K562 (cell line): ENCODE data around the gene G6PD. TPM values are rescaled to one million over a fixed set of nuclear protein-coding genes. Genes with fewer than 3 reads are reported as not detected.
A peak's percentile ranks its signal among the peaks of the same experiment; 100 is the strongest.

Source experiments
- ARID4B ChIP-seq: sonication (generic); formaldehyde crosslinking; IDR thresholded peaks from 2 replicates; pipeline ENCODE4 v1.8.0; 2022; ENCODE audit warnings: mild to moderate bottlenecking, missing genetic modification reagents
- ATF7 ChIP-seq: fragments of 450-650 bp; IDR thresholded peaks from 2 replicates; pipeline ENCODE4 v1.7.1; 2014; ENCODE audit warnings: mild to moderate bottlenecking, moderate library complexity
- CBFA2T2 ChIP-seq: fragments of 450-650 bp; conservative IDR thresholded peaks from 2 replicates; pipeline ENCODE4 v1.6.1; 2017; ENCODE audit warnings: mild to moderate bottlenecking
- FOS ChIP-seq: IDR thresholded peaks from 3 replicates; pipeline ENCODE4 v1.6.1; 2011; ENCODE audit not compliant: insufficient read length; ENCODE audit errors: extremely low read depth
- FOXA3 ChIP-seq, 2 experiments: fragments of 450-650 bp in 1 of 2; sonication (generic) in 1 of 2; formaldehyde crosslinking; IDR thresholded peaks in 1 of 2; conservative IDR thresholded peaks in 1 of 2; 2 replicates each; pipeline versions ENCODE4 v1.4.0 to v1.8.0; 2020 to 2022; ENCODE audit warnings: mild to moderate bottlenecking in 2 of 2, missing genetic modification reagents in 1 of 2
- HDAC8 ChIP-seq: fragments of 450-650 bp; IDR thresholded peaks from 2 replicates; pipeline ENCODE4 v1.6.1; 2016; ENCODE audit warnings: mild to moderate bottlenecking, missing genetic modification characterization, moderate library complexity, missing compliant biosample characterization
- HNRNPL ChIP-seq: fragments of 200-400 bp; formaldehyde crosslinking; IDR thresholded peaks from 2 replicates; pipeline ENCODE4 v1.6.1; 2017; ENCODE audit warnings: low read depth, mild to moderate bottlenecking, low read length
- IFI16 ChIP-seq: fragments of 250-450 bp; sonication (Bioruptor Pico); IDR thresholded peaks from 2 replicates; pipeline ENCODE4 v2.1.2; 2022; ENCODE audit warnings: mild to moderate bottlenecking, inconsistent platforms
- JUN ChIP-seq, 2 experiments: sonication (generic) in 1 of 2; formaldehyde crosslinking in 1 of 2; IDR thresholded peaks; 2 replicates each; pipeline versions ENCODE4 v1.6.1 to v1.8.0; 2012 to 2022; ENCODE audit warnings: borderline replicate concordance in 2 of 2, mild to moderate bottlenecking in 2 of 2, improper control_type of control experiment in 1 of 2, low read depth in 1 of 2, low read length in 1 of 2, missing genetic modification reagents in 1 of 2
- NR4A1 ChIP-seq, 2 experiments: fragments of 250-450 bp in 1 of 2; fragments of 450-650 bp in 1 of 2; sonication (Bioruptor Pico) in 1 of 2; IDR thresholded peaks; 2 replicates each; pipeline versions ENCODE4 v1.4.0 to v1.6.1; 2016 to 2020; ENCODE audit warnings: mild to moderate bottlenecking in 2 of 2, missing compliant biosample characterization in 1 of 2, missing genetic modification characterization in 1 of 2, moderate library complexity in 1 of 2
- PURB ChIP-seq: sonication (generic); formaldehyde crosslinking; IDR thresholded peaks from 2 replicates; pipeline ENCODE4 v1.9.0; 2021; ENCODE audit warnings: low read depth, mild to moderate bottlenecking, missing genetic modification reagents
- RNF2 ChIP-seq: sonication (generic); IDR thresholded peaks from 2 replicates; pipeline ENCODE4 v1.6.1; 2016
- SMC3 ChIP-seq: conservative IDR thresholded peaks from 2 replicates; pipeline ENCODE4 v1.6.1; 2011; ENCODE audit warnings: low read depth, low read length, improper control_type of control experiment; ENCODE audit not compliant: insufficient read depth
- SP1 ChIP-seq: sonication (generic); formaldehyde crosslinking; IDR thresholded peaks from 2 replicates; pipeline ENCODE4 v1.8.1; 2022; ENCODE audit warnings: mild to moderate bottlenecking, missing genetic modification reagents
- TAF15 ChIP-seq: fragments of 200-400 bp; formaldehyde crosslinking; IDR thresholded peaks from 2 replicates; pipeline ENCODE4 v1.6.1; 2017; ENCODE audit warnings: mild to moderate bottlenecking, low read depth, low read length, moderate library complexity
- TEAD1 ChIP-seq, 2 experiments: fragments of 450-650 bp in 1 of 2; sonication (generic) in 1 of 2; formaldehyde crosslinking; IDR thresholded peaks; 2 replicates each; pipeline versions ENCODE4 v1.4.0 to v1.8.0; 2020 to 2022; ENCODE audit warnings: mild to moderate bottlenecking in 2 of 2, missing genetic modification reagents in 1 of 2
- TEAD4 ChIP-seq, 2 experiments: sonication (generic) in 1 of 2; formaldehyde crosslinking in 1 of 2; IDR thresholded peaks; 2 replicates each; pipeline versions ENCODE4 v1.6.1 to v1.8.0; 2012 to 2022; ENCODE audit warnings: borderline replicate concordance in 1 of 2, inconsistent platforms in 1 of 2, low read length in 1 of 2, mild to moderate bottlenecking in 1 of 2, missing genetic modification reagents in 1 of 2
- TFAP4 ChIP-seq: sonication (generic); formaldehyde crosslinking; IDR thresholded peaks from 2 replicates; pipeline ENCODE4 v1.8.0; 2022; ENCODE audit warnings: missing genetic modification reagents, mild to moderate bottlenecking, moderate library complexity, borderline replicate concordance
- ZC3H8 ChIP-seq: fragments of 450-650 bp; IDR thresholded peaks from 2 replicates; pipeline ENCODE4 v1.6.1; 2017
- ZNF384 ChIP-seq: IDR thresholded peaks from 2 replicates; pipeline ENCODE4 v1.6.1; 2012; ENCODE audit warnings: low read depth, low read length, improper control_type of control experiment
- ZNF584 ChIP-seq: fragments of 200-800 bp; sonication (Bioruptor generic); IDR thresholded peaks from 2 replicates; pipeline ENCODE4 v1.6.1; 2016; ENCODE audit warnings: low read depth, mild to moderate bottlenecking, missing genetic modification characterization, missing compliant biosample characterization
- polyA plus RNA-seq, 8 experiments: library from polyadenylated mRNA; depleted of rRNA in 4 of 8; stranded (reverse) in 5 of 8; unstranded in 3 of 8; fragments of >200 nt; fragmentation: Nextera tagmentation in 2 of 8; fragmentation: Illumina TruSeq in 1 of 8; extraction: Ambion mirVana in 2 of 8; extraction: Trizol in 1 of 8; gene quantifications; 2 replicates each; pipeline versions ENCODE4 v1.2.1 to v1.2.3, GENCODE V29; 2011 to 2014; ENCODE audit warnings: inconsistent platforms in 1 of 8, missing spikeins in 1 of 8
- total RNA-seq, 7 experiments: library from RNA; depleted of rRNA in 6 of 7; stranded (reverse); fragments of >200 nt in 6 of 7; fragmentation: Illumina TruSeq in 2 of 7; extraction: Trizol in 2 of 7; gene quantifications; 2 replicates each; pipeline versions ENCODE4 v1.2.1 to v1.2.3, GENCODE V29; 2011 to 2021; ENCODE audit warnings: low replicate concordance in 1 of 7

The G6PD gene
- total and polyA plus RNA-seq, 9 of the 15 experiments (the other 6 are each of a cell fraction or from before 2014, with no cell fraction given), result 2.9 to 222 (median 66.4) TPM

DNA sequence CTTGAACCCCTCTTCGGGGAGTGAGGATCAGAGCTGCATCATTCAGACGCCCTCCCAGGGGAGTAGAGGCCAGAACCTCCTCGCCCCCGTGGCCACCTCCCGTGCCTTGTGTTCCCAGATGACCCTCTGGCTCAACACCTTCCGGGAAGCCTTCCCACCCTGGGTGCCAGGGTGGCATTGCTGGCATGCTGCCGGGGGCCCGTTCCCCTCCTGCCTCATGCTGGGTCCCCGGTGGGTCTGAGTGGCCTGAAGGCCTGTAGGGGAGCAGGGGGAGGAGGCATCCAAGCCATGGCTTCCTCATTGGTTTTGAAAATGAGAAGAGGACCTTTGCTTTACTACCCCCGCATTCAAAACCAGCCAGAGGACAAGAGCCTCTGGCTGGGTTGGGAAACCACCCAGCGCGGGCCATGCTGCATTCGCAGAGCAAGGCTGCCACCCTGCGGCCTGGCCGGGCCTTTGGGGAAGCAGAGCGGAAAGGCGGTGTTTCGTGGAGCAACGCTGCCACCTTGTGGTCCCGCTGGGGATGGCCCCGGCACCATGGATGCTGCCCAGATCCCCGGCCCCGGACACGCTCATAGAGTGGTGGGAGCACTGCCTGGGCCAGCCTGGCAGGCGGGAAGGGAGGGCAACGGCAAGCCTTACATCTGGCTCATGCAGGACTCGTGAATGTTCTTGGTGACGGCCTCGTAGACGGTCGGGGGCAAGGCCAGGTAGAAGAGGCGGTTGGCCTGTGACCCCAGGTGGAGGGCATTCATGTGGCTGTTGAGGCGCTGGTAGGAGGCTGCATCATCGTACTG, 11.9 kb downstream of the G6PD start (continued):
- peak; percentile 87 for TF ChIP-seq ARID4B
- no peak for TF ChIP-seq ZC3H8
- TF ChIP-seq JUN (IDR thresholded peaks at IDR 0.05; ENCODE audit: borderline replicate concordance, low read depth, low read length), result 0 out of 2 replicates have a peak, but pooled peaks have one; percentile 24
- TF ChIP-seq JUN (CRISPR knock-in tag; IDR thresholded peaks at IDR 0.05; ENCODE audit: borderline replicate concordance), result no peak
- TF ChIP-seq TFAP4, result peak; percentile 88
- peak; percentile 98 for TF ChIP-seq SMC3
- peak; percentile 48 for TF ChIP-seq ATF7
- 0 out of 2 replicates have a peak, but pooled peaks have one; percentile 41 for TF ChIP-seq HNRNPL
- TF ChIP-seq IFI16 (CRISPR knock-in tag), result no peak
- peak in 1 of 2 experiments; percentile 85; a peak in 2 of 4 replicates for TF ChIP-seq TEAD1 (CRISPR knock-in tag; IDR thresholded peaks at IDR 0.05)
- TF ChIP-seq ZNF384, result 0 out of 2 replicates have a peak, but pooled peaks have one; percentile 38
- TF ChIP-seq FOXA3 (CRISPR knock-in tag; conservative IDR thresholded peaks at IDR 0.05 in 1 of 2, IDR thresholded peaks at IDR 0.05 in 1 of 2), result 0 out of 4 replicates have a peak, but pooled peaks of 1 of the 2 experiments have one; percentile 8
- TF ChIP-seq NR4A1 (CRISPR knock-in tag; IDR thresholded peaks at IDR 0.05), result no peak
- 0 out of 2 replicates have a peak, but pooled peaks have one; percentile 22 for TF ChIP-seq NR4A1 (tag; IDR thresholded peaks at IDR 0.05)
- TF ChIP-seq RNF2, result no peak
- no peak for TF ChIP-seq FOS
- no peak for TF ChIP-seq CBFA2T2
- TF ChIP-seq SP1 (CRISPR knock-in tag), result peak; percentile 83
- TF ChIP-seq ZNF584 (CRISPR knock-in tag), result no peak
- no peak for TF ChIP-seq TEAD4 (IDR thresholded peaks at IDR 0.05; ENCODE audit: low read length)
- no peak for TF ChIP-seq TEAD4 (CRISPR knock-in tag; IDR thresholded peaks at IDR 0.05; ENCODE audit: borderline replicate concordance)
- TF ChIP-seq PURB, result no peak
- no peak for TF ChIP-seq HDAC8 (tag)
- no peak for TF ChIP-seq TAF15
